Measurements from ENCODE around the gene TUBB1.

Gene TUBB1

GRCh38 chr20:59016795-59017492 is 2.3 kb upstream of the TUBB1 start:
- DNase-seq (ENCODE audit: insufficient read length, low spot score) (no peak), FAIRE-seq (peak; percentile 42)

GRCh38 chr20:59017493-59018231 is 1.6 kb upstream of the TUBB1 start:
- DNase-seq (ENCODE audit: insufficient read length, low spot score) (no peak), FAIRE-seq (peak; percentile 44)

GRCh38 chr20:59018817-59019216 is 412 bp upstream of the TUBB1 start:
- DNase-seq (ENCODE audit: insufficient read length, low spot score): no peak
- no peak for FAIRE-seq

GRCh38 chr20:59020938-59021551 is 1.8 kb downstream of the TUBB1 start:
- FAIRE-seq: peak; percentile 96

GRCh38 chr20:59022754-59023153 is 3.5 kb downstream of the TUBB1 start:
- no peak for DNase-seq (ENCODE audit: insufficient read length, low spot score)
- peak; percentile 51 for FAIRE-seq

More at GRCh38 chr20:59020938-59021551, 1.8 kb downstream of the TUBB1 start:
- DNase-seq (ENCODE audit: insufficient read length, low spot score): peak; percentile 90

GRCh38 chr20:59023616-59024015 is 4.4 kb downstream of the TUBB1 start:
- DNase-seq (ENCODE audit: insufficient read length, low spot score) (no peak), FAIRE-seq (no peak)

GRCh38 chr20:59024111-59024530 is 4.9 kb downstream of the TUBB1 start:
- no peak for DNase-seq (ENCODE audit: insufficient read length, low spot score)

GRCh38 chr20:59025086-59025485 is 5.9 kb downstream of the TUBB1 start:
- DNase-seq (ENCODE audit: insufficient read length, low spot score) (no peak), FAIRE-seq (no peak)

More at GRCh38 chr20:59024111-59024530, 4.9 kb downstream of the TUBB1 start:
- FAIRE-seq: peak; percentile 33

GRCh38 chr20:59025511-59025910 is 6.3 kb downstream of the TUBB1 start:
- DNase-seq (ENCODE audit: insufficient read length, low spot score) (no peak), FAIRE-seq (no peak)

- DNase-seq (ENCODE audit: insufficient read length, low spot score) (no peak), FAIRE-seq (peak; percentile 69)
Measured at GRCh38 chr20:59026904-59027740, 7.9 kb downstream of the TUBB1 start.

- FAIRE-seq (peak; percentile 42), DNase-seq (ENCODE audit: insufficient read length, low spot score) (no peak)
Measured at GRCh38 chr20:59027741-59028320, 8.6 kb downstream of the TUBB1 start.

- DNase-seq (ENCODE audit: insufficient read length, low spot score): no peak
- FAIRE-seq: no peak
Measured at GRCh38 chr20:59028812-59029211, 9.6 kb downstream of the TUBB1 start.

GRCh38 chr20:59030911-59031563 is 11.8 kb downstream of the TUBB1 start:
- no peak for DNase-seq (ENCODE audit: insufficient read length, low spot score)

GRCh38 chr20:59031564-59032022 is 12.4 kb downstream of the TUBB1 start:
- no peak for DNase-seq (ENCODE audit: insufficient read length, low spot score)
- FAIRE-seq: no peak

More at GRCh38 chr20:59030911-59031563, 11.8 kb downstream of the TUBB1 start:
- FAIRE-seq: peak; percentile 83

- DNase-seq (ENCODE audit: insufficient read length, low spot score): peak; percentile 100
- peak; percentile 100 for FAIRE-seq
Measured at GRCh38 chr20:59032023-59032712, 12.9 kb downstream of the TUBB1 start, which contains the start of gene ATP5F1E. TSS of gene ATP5F1E (minus strand) at chr20:59032335. CDS start at chr20:59032251, 84 bp downstream.

GRCh38 chr20:59032713-59033059 is 13.5 kb downstream of the TUBB1 start:
- FAIRE-seq (no peak), DNase-seq (ENCODE audit: insufficient read length, low spot score) (peak; percentile 71)

GRCh38 chr20:59033093-59033492 is 13.9 kb downstream of the TUBB1 start:
- DNase-seq (ENCODE audit: insufficient read length, low spot score) (no peak), FAIRE-seq (no peak)

- DNase-seq (ENCODE audit: insufficient read length, low spot score) (no peak), FAIRE-seq (peak; percentile 46)
Measured at GRCh38 chr20:59033616-59034165, 14.5 kb downstream of the TUBB1 start.

- FAIRE-seq (no peak), DNase-seq (ENCODE audit: insufficient read length, low spot score) (no peak)
Measured at GRCh38 chr20:59035381-59035780, 16.2 kb downstream of the TUBB1 start.

Measured in HTR-8/SVneo (cell line).